ACC112 (cell line): ENCODE data around the gene SLC25A1.

Experiments
- H2AFZ ChIP-seq: fragments of 200-600 bp; sonication (generic); one replicate; pipeline ENCODE4 v1.6.0; 2017; ENCODE audit warnings: antibody characterized with exemption, low read length; ENCODE audit not compliant: unreplicated experiment
- H3K27ac ChIP-seq: fragments of 200-600 bp; sonication (generic); 2 replicates; pipeline ENCODE4 v1.5.1; 2014; ENCODE audit warnings: low read depth, mild to moderate bottlenecking, antibody characterized with exemption, low read length, moderate library complexity
- H3K27me3 ChIP-seq: fragments of 200-600 bp; sonication (generic); 2 replicates; pipeline ENCODE4 v1.6.1; 2014; ENCODE audit warnings: mild to moderate bottlenecking, antibody characterized with exemption, low read length, moderate library complexity, mixed read lengths; ENCODE audit not compliant: insufficient read depth
- H3K36me3 ChIP-seq: fragments of 200-600 bp; sonication (generic); 2 replicates; pipeline ENCODE4 v1.6.1; 2016; ENCODE audit warnings: mild to moderate bottlenecking, antibody characterized with exemption, low read length, moderate library complexity, mixed read lengths; ENCODE audit not compliant: insufficient read depth
- H3K4me1 ChIP-seq: fragments of 200-600 bp; sonication (generic); one replicate; pipeline ENCODE4 v1.6.1; 2016; ENCODE audit warnings: low read length, mixed read lengths; ENCODE audit not compliant: insufficient read depth, unreplicated experiment, control insufficient read depth
- H3K4me3 ChIP-seq: fragments of 200-600 bp; sonication (generic); 2 replicates; pipeline ENCODE4 v1.5.1; 2014; ENCODE audit warnings: mild to moderate bottlenecking, low read depth, low read length
- H3K79me2 ChIP-seq: fragments of 200-600 bp; sonication (generic); one replicate; pipeline ENCODE4 v1.6.0; 2016; ENCODE audit warnings: low read length; ENCODE audit not compliant: control insufficient read depth, unreplicated experiment, insufficient read depth

The SLC25A1 gene

GRCh38 chr22:19126309-19127273 lies 51.9 kb downstream of the SLC25A1 start:
- Histone ChIP-seq H3K27me3 (no peaks in the 10 kb centered on the region), H3K27ac (no peak overlapping the region), H3K4me3 (no peak overlapping the region), H2AFZ (no peak overlapping the region), H3K79me2 (peaks cover 6% of the 10 kb centered on the region), H3K36me3 (no peaks in the 10 kb centered on the region), H3K4me1 (no peaks in the 10 kb centered on the region)
